ENCODE data around the gene KIF13A.

- TF ChIP-seq CTCF (IDR thresholded peaks at IDR 0.05; ENCODE audit: extremely low read depth in 1 of 2, insufficient read depth in 1 of 2, low read depth in 1 of 2, low read length in 2 of 2) (no peak), POLR2A (IDR thresholded peaks at IDR 0.05; ENCODE audit: low read depth, low read length) (no peak), MAX (IDR thresholded peaks at IDR 0.05; ENCODE audit: insufficient read depth, insufficient read length) (no peak), EZH2 (IDR thresholded peaks at IDR 0.05; ENCODE audit: borderline replicate concordance, low read depth, low read length, severe bottlenecking) (no peak), POLR2AphosphoS5 (IDR thresholded peaks at IDR 0.05; ENCODE audit: insufficient read depth, low read depth, low read length) (no peak)
Measured at GRCh38 chr6:17957498-17957897, 29.9 kb downstream of the KIF13A start.

Measured in endothelial cell of umbilical vein (primary cell).